ENCODE measurements around the gene NCCRP1. TPM values are rescaled to one million over a fixed set of nuclear protein-coding genes. Genes with fewer than 3 reads are reported as not detected.
A peak's percentile ranks its signal among the peaks of the same experiment; 100 is the strongest.

The NCCRP1 gene
- total RNA-seq, 4 donors from 2014 or later = 0.13 to 13.7 (median 2.3) TPM

- Histone ChIP-seq H3K4me3 (no peak overlapping the region), H3K36me3 (peaks cover 0 to 46% of the 10 kb centered on the region in 2 donors), H3K4me1 (peaks cover 0 to 44% (median 12%) of the 10 kb centered on the region in 3 donors), H3K27me3 (no peaks in the 10 kb centered on the region), H3K27ac (peak overlapping the region in 3 of 4 donors; percentile 35 to 66 (median 57)), H3K9me3 (no peaks in the 10 kb centered on the region)
- 76 to 81% methylated on average over 5 to 8 of the region's 25 CpGs for WGBS, 2 donors (ENCODE audit: low coverage in 1 of 2)
- TF ChIP-seq EP300 (IDR thresholded peaks at IDR 0.05) = no peak
- no peak for TF ChIP-seq POLR2A (IDR thresholded peaks at IDR 0.05)
- ATAC-seq = no peak
Measured at GRCh38 chr19:39167461-39168257, 29.1 kb upstream of the NCCRP1 start.

- H3K4me1 ChIP-seq = peaks cover 0 to 36% (median 12%) of the 10 kb centered on the region in 3 donors
- H3K4me3 ChIP-seq = no peak overlapping the region
- ATAC-seq = no peak
- no peak overlapping the region for H3K27ac ChIP-seq
- peaks cover 0 to 54% of the 10 kb centered on the region in 2 donors for H3K36me3 ChIP-seq
- TF ChIP-seq CTCF (IDR thresholded peaks at IDR 0.05) (no peak), EP300 (IDR thresholded peaks at IDR 0.05) (no peak), POLR2AphosphoS5 (IDR thresholded peaks at IDR 0.05) (no peak), POLR2A (IDR thresholded peaks at IDR 0.05) (no peak)
- no peaks in the 10 kb centered on the region for H3K27me3 ChIP-seq
- 84 to 94% methylated on average over 12 to 13 of the region's 23 CpGs for WGBS, 2 donors (ENCODE audit: low coverage in 1 of 2)
- no peaks in the 10 kb centered on the region for H3K9me3 ChIP-seq
Measured at GRCh38 chr19:39168258-39169142, 28.3 kb upstream of the NCCRP1 start.

- H3K27ac ChIP-seq = no peak overlapping the region
- no peak overlapping the region for H3K4me3 ChIP-seq
- no peaks in the 10 kb centered on the region for H3K27me3 ChIP-seq
- peaks cover 0 to 36% (median 12%) of the 10 kb centered on the region in 3 donors for H3K4me1 ChIP-seq
- WGBS, 2 donors (ENCODE audit: low coverage in 1 of 2) = 87% methylated on average over 4 to 18 of the region's 36 CpGs
- peaks cover 0 to 62% of the 10 kb centered on the region in 2 donors for H3K36me3 ChIP-seq
- H3K9me3 ChIP-seq = no peaks in the 10 kb centered on the region
- TF ChIP-seq POLR2A (IDR thresholded peaks at IDR 0.05) (no peak), CTCF (IDR thresholded peaks at IDR 0.05) (no peak)
- no peak for ATAC-seq
Measured at GRCh38 chr19:39169143-39169810, 27.5 kb upstream of the NCCRP1 start.

GRCh38 chr19:39170386-39171231 lies 26.2 kb upstream of the NCCRP1 start:
- TF ChIP-seq EP300 (IDR thresholded peaks at IDR 0.05) (no peak), CTCF (IDR thresholded peaks at IDR 0.05) (no peak)
- no peak overlapping the region for H3K4me3 ChIP-seq
- ATAC-seq = no peak
- no peaks in the 10 kb centered on the region for H3K9me3 ChIP-seq
- H3K27ac ChIP-seq = no peak overlapping the region
- peaks cover 0 to 34% (median 12%) of the 10 kb centered on the region in 3 donors for H3K4me1 ChIP-seq
- H3K36me3 ChIP-seq = peaks cover 0 to 75% of the 10 kb centered on the region in 2 donors
- WGBS, 2 donors (ENCODE audit: low coverage in 1 of 2) = 46 to 82% methylated on average over 2 of the region's 17 CpGs
- H3K27me3 ChIP-seq = no peaks in the 10 kb centered on the region

All from gastroesophageal sphincter (tissue), 4 donors.